ENCODE results near the gene ROR2.

DNA sequence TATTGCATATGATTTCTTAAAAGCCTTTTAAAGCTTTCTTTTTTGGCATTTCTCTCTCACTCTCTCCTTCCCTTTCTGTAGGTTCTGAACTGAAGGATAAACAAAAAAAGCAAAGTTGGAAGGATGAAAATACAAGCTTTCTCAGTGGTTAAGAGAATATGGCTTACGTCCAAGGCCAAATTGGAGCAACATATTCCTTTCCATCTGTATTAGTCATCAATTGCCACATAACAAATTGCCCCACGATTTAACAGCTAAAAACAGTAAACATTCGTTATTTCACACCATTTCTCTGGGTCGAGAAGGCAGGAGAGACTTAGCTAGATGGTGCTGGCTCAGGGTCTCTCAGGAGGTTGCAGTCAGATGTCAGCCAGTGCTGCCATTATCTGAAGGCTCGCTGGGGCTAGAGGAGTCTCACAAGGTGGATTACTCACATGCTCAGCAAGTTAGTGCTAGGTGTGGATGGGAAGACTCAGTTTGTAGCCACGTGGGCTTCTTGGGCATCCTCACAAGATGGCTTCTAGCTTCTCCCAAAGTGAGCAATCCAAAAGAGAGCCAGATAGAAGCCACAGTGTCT, 2.0 kb upstream of the ROR2 start:
- TF ChIP-seq, protein P1, sequence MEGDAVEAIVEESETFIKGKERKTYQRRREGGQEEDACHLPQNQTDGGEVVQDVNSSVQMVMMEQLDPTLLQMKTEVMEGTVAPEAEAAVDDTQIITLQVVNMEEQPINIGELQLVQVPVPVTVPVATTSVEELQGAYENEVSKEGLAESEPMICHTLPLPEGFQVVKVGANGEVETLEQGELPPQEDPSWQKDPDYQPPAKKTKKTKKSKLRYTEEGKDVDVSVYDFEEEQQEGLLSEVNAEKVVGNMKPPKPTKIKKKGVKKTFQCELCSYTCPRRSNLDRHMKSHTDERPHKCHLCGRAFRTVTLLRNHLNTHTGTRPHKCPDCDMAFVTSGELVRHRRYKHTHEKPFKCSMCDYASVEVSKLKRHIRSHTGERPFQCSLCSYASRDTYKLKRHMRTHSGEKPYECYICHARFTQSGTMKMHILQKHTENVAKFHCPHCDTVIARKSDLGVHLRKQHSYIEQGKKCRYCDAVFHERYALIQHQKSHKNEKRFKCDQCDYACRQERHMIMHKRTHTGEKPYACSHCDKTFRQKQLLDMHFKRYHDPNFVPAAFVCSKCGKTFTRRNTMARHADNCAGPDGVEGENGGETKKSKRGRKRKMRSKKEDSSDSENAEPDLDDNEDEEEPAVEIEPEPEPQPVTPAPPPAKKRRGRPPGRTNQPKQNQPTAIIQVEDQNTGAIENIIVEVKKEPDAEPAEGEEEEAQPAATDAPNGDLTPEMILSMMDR (IDR thresholded peaks at IDR 0.05), result no peak
- TF ChIP-seq POLR2A (IDR thresholded peaks at IDR 0.05) (no peak), POLR2AphosphoS5 (IDR thresholded peaks at IDR 0.05) (no peak)
